ENCODE data around the gene KIF26B.

KIF26B gene

DNA sequence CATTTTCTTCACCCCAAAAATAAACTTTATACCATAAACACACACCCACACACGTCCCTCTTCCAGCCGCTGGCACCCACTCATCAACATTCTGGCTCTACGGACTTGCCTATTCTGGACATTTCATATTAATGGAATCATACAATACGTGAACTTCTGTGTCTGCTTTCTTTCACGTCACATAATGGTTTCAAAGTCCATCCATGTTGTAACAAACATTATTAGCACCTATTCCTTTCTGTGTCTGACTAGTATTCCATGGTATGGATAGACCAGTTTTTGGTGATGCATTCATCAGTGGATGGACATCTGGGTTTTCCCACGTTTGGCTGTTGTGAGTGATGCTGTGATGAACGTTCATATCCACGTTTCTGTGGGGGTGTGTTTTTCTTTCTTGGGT, 323.2 kb downstream of the KIF26B start:
- DNase-seq: no peak

DNA sequence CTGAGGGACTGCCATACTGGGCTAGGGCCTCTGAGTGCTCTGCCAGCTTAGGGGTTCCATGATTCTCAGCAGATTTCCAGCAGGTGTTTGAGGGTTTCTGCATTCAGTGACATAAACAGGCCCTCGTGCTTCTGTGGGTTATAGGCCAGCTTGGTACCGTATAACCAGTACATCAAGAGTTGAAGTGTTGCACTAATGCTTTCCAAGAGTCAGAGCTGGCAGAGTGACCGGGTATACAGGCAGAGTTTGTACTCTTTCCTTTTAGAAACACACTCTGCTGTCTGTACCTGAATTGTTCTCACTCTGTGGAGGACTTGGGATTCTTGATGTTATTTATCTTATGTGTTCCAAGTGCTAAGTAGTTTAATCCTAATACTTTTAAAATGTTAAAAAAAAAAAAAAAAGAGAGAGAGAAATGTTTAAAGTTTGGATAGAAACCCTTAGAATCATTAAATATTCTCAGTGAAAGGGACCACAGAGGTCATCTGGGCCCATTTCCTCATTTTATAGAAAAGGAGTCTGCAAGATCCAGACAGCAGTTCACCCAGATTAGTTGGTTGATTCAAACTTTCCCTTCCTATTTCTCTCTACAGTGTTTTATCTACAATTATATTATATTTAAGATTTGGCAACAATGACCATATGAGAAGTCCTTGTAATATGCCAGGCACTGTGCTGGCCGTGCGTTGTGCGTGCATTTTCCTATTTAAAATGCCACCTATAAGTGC, 325.8 kb downstream of the KIF26B start:
- DNase-seq: no peak

DNA sequence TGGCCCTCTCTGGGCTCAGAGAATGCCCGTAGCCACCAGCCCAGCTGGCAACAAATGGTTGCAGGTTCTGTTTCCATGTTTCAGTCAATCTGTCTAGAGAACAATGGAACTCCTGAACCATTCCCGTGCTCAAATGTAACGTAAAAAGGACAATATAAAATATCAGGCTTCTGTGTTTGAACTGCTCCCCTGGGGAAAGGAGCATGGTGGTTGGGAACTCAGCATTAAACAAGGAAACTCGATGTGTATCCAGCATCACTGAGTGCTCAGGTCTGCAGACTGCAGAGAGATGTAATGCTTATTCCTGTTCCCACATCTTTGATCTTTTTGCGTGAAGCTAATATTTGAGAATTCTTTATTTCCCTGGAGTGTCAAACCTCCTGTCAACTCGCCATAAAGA, 326.5 kb downstream of the KIF26B start:
- DNase-seq: no peak

DNA sequence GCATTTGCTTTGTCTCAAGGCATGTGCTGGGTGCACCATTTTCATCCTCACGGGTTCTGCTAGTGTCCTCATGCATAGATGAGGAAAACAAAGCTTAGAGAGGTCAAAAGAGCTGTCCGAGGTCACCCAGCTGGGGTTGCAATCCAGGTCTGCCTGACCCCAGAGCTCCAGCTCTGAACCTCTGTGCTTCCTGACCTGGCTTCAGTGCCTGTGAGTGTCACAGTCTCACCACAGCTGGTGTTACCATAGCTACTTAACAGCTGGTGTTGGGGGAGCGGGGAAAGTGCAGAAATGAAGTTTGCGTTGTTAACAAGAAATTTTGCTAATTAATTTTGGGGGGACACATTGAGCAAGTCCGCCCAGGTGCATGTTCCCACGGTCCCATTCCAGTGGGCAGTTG, 328.5 kb downstream of the KIF26B start:
- DNase-seq: no peak

DNA sequence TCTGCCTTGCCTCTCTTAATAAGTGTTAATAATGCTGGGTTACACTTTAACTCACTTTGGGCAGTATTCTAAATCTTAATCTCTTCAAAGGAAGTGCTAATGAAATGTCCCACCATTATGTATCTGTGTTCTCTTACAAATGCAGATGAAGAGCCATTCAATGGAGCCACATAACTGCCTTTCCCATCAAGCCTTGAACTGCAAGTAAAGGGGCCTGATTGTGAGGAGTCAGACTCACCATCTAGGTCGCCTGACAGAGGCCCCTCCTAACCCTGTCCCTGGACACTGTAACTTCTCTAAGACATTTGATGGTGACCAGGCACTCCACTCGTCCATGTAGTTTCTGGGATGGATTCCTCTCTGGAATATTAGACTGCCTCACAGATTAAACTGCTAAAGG, 329.4 kb downstream of the KIF26B start:
- no peak for DNase-seq

DNA sequence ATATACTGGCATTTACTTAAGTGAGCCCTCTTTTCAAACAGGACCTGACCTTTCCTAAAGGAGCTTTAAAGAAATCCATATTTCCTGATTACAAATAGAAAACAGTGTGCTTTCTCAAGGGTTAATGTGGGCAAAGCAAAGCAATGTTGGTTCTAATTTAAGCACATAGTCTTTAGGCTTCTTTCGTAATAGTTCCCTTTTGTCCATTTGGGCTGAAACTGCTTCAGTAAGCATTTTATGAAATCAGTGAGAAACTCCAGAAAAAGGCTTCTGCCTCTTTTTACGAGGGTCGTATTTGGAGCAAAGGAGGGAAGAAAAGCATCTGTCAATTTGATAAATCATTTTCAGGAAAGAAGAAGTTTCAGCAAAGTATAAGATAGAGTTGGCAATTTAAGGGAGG, 331.2 kb downstream of the KIF26B start:
- no peak for DNase-seq

DNA sequence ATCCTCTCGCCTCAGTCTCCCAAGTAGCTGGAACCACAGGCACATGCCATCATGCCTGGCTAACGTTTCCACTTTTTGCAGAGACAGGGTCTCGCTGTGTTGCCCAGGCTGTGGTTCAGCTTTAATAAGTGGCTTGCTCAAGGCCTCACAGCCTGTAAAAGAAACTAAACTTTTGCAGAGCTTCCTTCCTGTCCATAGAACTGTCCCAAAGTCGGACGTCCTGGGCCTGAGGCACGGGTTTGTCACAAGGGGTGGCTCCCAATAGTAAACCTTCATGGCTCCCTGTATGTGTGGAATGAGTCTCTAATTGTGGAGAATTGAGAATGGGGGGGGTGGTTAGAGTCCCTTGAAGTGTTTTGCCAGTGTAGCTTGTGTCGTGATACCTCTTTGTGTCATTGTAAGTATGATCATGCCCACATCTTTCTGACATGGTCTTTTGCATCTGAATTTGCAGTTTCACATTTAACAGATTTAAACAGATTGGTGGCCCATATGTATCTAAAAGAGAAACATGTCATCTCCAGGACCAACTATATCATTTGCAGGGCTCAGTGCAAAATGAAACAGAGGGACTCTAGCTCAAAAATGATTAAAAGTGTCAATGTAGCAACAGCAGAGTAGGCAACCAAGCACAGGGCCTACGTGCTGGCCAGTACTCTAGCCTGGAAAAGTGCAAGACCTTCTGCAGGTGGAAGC, 332.1 kb downstream of the KIF26B start:
- DNase-seq: no peak

DNA sequence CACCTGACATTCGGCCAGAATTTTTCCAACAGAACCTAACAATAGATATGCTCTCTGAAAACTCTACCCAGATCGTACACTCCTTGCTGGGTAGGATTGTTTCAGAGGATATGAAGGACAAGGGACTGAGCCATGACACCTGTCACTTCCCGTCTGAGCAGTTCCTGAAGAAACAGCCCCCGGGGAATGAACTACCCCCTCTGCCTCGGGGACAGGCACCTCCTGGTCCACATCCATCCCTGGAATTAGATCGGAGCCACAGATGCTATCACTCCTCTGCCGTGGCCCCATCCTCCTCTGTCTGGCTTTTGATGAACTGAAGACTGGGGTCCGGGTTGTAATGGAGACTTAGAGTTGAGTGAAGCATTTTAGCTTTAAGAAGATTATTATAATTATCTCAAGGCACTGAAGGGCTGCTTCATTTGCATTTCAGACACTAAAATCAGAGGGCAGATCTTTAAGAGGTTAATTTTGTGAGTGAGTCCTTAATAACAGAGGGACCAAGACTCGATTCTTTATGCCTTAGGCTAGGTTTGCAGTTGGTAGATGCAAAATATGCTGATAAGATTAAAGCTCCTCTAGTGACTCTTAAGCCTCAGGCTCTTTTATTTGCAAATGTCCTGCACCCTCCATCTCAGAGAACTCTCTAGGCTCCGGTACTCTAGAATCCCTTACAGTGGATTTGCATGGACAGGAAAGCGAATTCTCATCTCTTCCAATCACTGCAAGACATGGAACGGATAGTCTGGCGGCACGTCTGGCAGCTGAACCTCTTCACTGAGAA, 333.8 kb downstream of the KIF26B start:
- no peak for DNase-seq

DNA sequence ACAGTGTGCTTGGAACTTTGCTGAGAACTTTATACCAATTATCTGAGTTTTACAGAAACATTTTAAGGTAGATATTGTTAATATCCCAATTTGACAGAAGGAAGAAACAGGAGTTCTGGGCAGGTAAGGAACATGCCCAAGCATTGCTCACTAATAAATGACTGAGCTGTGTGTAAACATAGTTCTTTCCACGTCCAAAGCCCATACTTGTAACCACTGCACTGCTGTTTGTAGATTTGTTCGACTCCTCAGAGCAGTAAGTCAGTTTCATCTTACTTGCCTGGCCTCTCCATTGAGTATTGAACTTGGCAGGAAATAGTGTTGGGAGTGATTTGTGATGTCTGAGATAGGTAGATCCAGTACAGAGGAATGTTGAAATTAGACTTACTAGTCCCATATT, 335.1 kb downstream of the KIF26B start:
- DNase-seq: no peak

DNA sequence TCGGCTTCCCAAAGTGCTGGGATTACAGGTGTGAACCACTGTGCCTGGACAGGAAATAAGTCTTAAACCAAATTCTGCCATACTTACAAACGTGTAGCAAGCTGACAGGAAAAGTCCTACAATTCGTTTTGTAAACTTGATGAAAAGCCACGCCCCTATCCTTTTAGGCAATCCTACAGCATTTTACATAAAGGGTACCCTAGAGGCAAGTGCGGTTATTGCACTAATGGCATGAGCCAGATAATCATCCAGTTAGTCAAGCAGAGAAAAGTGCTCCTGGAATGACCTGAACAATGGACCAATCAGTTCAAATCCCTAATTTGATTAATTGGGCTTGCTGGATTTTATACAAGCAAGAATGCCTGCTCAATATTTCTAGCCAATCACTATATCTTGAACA, 338.2 kb downstream of the KIF26B start:
- no peak for DNase-seq

DNA sequence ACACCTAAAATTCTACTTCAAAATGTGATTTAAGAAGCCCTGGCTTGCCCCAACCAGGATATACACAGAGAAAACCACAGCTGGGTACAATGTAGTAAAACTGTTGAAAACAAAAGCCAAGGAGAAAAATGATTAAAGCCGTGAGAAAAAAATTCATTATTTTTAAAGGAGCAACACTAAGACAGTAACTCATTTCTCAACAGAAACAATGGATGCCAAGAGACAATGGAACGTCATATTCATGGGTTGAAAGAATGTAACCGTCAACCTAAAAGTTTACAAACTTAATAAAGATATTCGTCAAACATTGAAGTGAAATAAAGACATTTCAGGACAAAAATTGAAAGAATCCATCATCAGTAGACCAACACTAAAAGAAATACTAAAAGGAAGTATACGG, 340.9 kb downstream of the KIF26B start:
- DNase-seq: no peak

DNA sequence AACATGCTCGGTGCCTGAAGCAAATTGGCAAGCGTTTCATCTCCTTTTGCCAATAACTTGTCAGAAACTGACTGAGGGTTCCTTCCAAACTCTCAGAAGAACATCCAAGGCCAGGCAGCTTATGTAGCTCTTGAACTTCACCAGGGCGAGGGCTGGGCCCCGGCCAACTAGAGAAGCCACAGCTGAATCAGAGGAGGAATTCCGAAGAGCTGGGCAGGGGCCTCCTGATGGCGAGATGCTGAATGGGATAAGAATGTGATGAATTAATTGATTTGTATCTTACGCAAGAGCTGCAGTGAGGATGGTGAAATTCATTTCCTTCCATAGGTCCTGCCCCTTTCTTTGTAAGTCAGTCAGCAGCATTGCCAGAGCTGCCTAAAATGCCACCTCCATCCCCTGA, 345.8 kb downstream of the KIF26B start:
- DNase-seq: no peak

DNA sequence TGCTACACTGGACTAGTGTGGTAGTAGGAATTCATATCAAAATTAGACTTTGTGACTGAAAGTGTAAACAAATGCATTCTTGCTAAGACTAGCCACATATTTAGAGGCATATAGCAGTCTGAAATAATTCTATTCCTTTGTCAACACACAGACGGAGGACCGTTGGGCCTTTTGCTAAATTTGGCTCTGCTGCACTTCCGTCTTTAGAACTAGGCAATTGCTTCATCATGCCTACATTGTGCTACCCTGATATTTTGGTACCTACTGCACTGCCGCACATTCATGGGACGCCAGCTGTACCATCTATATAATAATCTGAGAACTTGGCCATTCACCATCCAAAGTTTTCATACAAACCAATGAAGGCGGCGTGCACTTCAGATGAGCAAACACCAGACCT, 346.8 kb downstream of the KIF26B start:
- no peak for DNase-seq

DNA sequence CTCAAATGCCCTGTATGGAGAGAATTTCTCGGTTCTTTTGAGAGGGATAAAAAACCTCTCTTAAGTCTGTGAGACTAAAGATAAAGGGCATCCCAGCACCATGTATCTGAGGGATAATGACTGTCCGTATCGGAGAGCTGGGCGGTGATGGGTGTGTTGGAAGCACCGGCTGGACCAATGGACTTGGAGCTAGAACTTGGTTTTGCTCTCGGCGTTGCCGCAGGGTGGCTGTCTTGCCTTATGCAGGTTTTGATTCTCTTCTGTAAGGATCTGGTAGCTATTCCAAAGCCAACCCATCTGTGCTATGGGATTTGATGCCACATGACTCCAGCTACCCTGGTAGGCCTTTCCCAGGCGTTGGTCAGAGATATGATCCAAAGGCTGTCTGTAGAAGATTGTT, 348.8 kb downstream of the KIF26B start:
- DNase-seq: no peak

DNA sequence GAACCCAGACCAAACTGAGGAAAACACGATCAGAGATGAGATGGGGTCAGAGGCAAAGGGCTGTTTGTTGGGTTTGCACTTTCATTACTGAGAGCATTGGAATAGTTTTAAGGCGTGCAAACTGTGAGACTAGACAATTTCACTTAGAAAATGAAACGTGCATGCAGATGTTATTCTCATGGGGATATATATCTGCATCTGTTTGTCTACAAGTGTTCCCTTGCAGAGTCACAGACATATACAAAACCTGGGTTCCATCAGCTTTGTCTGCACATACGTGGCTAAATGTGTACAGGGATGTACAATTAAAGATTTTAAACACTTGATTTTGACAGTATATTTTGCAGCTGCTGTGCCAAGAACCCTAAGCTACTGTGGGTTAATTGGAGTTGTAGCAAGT, 355.4 kb downstream of the KIF26B start:
- no peak for DNase-seq

DNA sequence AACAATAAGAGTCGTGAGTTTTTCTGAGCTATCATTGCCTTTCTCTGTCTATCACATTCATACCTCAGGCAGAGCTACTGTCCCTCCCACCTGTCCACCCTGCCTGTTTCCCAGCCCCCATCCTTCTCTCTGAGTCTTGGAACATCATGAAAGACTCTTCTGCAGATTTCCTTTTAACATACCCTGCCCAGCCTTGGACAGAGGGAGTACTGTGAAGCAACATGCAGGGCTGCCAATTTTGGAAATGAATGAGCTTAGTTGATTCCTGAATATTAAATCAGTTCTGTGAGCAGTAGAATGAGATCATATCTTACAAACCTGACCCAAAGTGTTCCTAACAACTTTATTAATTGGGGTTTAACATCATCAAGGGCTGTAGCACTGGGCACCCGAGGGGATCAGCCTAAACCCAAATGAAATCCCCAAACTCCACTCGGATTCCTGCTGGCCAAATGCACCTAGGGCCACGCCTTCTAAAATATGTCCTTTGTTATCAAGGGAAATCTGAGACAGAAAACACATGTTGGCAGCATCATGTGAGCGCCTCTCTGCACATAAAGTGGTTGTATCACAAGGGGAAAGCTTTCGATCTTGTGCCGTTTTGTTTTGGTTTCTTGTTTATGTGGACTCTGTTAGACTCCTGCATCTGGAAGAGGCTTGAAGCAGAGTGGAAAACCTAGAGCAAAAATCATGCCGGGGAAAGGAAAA, 357.6 kb downstream of the KIF26B start:
- no peak for DNase-seq

DNA sequence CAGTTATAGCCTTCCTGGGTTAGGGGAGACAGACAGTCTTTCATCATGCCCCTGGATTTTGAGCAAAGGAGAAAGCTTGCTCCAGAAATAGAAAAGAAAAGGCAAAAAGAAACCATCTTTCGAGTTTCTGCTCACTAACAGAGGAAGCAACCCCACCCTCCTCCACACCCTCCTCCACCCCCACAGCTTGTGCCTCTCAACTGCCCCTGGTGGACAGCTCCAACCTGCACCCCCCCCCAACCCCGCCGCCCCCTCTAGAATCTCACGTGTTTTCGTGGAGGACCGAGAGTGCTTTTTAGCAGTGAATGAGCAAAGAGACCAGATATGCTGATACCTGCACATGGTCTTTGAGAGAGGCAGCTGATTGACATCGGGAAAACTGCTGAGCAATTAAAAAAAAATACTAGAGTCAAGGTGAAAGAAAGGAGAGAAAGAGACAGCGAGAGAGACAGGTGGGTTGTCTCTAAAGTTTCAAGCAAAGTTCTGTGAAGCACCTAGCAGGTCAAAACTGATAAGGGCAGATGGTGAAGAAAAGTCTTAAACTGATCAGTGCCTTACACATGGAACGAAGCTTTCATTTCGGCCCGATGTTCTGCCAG, 358.3 kb downstream of the KIF26B start:
- DNase-seq: no peak

DNA sequence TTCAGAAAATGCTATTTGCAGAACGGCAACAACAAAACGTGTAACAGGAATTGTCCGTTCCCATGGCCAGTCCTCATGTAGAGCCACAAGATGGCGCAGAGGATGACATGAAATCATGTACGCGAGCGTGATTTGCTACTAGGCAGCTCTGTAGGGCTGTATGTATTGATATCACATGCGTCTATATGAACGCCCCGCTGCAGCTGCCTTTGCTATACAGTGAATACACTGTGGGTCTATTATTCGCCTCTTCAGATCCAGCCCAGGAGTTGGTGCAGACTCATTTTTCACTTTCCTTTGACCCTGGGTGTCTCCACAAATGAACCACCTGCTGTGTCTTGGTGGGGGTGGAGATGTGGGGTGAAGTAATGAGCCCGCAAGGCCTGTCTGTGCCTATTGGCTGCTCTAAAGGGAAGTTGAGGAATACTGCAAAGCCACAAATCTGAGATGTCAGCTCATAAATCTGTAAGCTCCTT, 361.5 kb downstream of the KIF26B start:
- DNase-seq: no peak

DNA sequence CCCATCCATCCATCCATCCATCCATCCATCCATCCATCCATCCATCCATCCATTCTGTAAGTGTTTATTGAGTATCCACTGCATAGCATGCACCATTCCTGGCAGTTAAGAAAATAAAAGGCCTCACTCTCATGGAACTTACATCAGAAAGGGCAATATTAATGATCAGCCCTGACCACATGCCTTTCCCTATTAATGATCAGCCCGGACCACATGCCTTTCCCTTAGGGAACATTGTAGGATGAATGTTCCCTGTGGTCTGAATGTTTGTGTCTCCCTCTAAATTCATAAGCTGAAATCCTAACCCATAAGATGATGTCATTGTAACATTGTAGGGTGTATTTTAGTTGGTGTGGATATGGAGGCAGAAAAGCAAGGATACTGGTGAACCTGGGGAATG, 365.8 kb downstream of the KIF26B start:
- DNase-seq: no peak

DNA sequence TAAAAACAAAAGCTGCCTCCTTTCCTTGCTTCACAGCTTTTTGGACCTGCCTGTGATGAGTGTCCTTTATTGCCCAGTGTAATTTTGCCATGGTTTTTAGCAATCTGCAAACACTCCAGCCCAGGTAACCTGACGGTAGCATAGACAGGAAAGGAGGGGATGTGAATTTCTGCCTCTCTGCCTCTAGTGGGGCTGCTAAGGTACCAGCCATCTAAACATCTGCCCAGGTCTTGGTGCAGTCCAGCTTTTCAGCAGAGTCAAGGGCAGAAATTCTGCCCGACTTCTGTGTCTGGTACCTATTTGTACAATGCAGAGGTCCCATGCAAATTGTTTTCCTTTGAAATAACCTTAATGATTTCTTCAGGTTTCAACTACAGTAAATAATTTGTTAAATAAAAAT, 371.4 kb downstream of the KIF26B start:
- DNase-seq: no peak

DNA sequence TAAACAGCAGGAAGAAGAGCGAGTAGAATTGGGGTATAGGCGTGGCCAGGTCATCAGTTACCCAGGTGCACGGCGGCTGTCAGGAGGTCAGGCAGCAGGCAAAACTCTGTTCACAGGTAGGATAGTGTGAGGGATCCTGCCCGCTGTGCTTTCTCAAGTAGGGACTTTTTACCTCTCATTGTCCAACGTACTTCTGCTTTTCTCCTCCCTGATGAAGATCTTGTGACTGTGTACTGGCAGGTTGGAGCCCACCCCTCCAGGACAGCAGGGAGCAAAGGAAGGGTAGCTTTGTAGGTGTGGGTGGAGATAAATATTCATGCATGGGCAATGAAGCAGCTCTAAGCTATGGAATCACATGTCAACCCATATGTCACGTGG, 373.5 kb downstream of the KIF26B start:
- DNase-seq: no peak

DNA sequence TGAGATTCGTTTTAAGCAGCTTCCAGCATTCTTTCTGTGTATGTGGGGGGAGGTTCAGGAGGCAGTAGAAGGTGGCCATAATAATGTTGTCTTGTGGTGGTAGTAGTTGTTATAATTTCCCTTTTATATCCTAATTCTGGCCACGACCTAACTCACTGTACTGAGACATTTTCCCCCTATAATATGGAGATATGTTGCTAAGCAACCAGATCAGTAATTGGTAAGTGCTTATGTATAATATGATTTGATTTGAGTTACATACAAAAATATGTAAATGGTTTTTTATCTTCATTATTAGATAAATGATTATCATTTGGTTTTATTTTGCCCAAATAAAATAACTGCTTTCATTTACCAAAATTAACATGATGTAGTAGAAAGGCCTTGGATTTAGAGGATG, 376.2 kb downstream of the KIF26B start:
- no peak for DNase-seq

DNA sequence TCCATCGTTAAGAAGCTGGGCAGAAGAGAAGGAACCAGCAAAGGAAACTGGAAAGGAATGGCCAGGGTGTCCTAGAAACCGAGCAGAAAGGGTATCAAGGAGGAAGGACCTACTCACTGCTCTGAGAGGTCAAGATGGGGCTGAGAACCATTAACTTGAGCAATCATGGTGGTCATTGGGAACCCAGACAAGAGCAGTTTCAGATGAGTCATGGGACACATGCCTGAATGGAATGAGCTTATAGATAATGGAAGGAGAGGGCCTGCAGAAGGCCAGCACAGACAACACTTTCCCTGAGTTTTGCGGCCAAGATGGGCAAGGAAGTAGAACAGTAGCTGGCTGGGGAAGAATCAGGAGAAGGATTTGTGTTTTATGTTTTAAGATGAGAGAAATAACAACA, 383.2 kb downstream of the KIF26B start:
- DNase-seq: no peak
